GM23338 (cell line): Measurements from ENCODE around the gene ALOX15B. TPM values are rescaled to one million over a fixed set of nuclear protein-coding genes. Genes with fewer than 3 reads are reported as not detected.

Source experiments
- ATAC-seq: fragments of 200-7000 bp; cut with Tn5 transposase; 3 replicates; pipeline ENCODE4 v1.9.1; 2020
- DNase-seq: peaks from one replicate; pipeline ENCODE4 v3.0.0-alpha.2; 2015; ENCODE audit warnings: low spot score
- H2AFZ ChIP-seq: fragments of 200-600 bp; sonication (generic); 2 replicates; pipeline ENCODE4 v1.8.0; 2016; ENCODE audit warnings: antibody characterized with exemption, mild to moderate bottlenecking, moderate library complexity
- H3F3A ChIP-seq: fragments of 200-600 bp; sonication (generic); replicated peaks from 2 replicates; pipeline ENCODE4 v1.8.0; 2017; ENCODE audit warnings: antibody characterized with exemption, mixed run types, low read depth
- H3K27ac ChIP-seq: fragments of 200-600 bp; sonication (generic); 2 replicates; pipeline ENCODE4 v1.6.1; 2016; ENCODE audit warnings: low read depth
- H3K27me3 ChIP-seq: fragments of 200-600 bp; sonication (generic); 2 replicates; pipeline ENCODE4 v1.8.0; 2016; ENCODE audit warnings: mild to moderate bottlenecking, mixed run types, moderate library complexity; ENCODE audit not compliant: insufficient read depth
- H3K36me3 ChIP-seq: fragments of 200-600 bp; sonication (generic); 2 replicates; pipeline ENCODE4 v1.8.0; 2016; ENCODE audit warnings: mild to moderate bottlenecking; ENCODE audit not compliant: insufficient read depth
- H3K4me1 ChIP-seq: fragments of 200-600 bp; sonication (generic); 2 replicates; pipeline ENCODE4 v1.8.0; 2016; ENCODE audit warnings: mild to moderate bottlenecking, moderate library complexity; ENCODE audit not compliant: insufficient read depth
- H3K4me2 ChIP-seq: fragments of 200-600 bp; sonication (generic); 2 replicates; pipeline ENCODE4 v1.7.1; 2017; ENCODE audit warnings: mixed run types
- H3K4me3 ChIP-seq: fragments of 200-600 bp; sonication (generic); 2 replicates; pipeline ENCODE4 v1.6.1; 2016; ENCODE audit warnings: mixed run types
- H3K79me2 ChIP-seq: fragments of 200-600 bp; sonication (generic); replicated peaks from 2 replicates; pipeline ENCODE4 v1.8.0; 2017; ENCODE audit warnings: mild to moderate bottlenecking; ENCODE audit not compliant: insufficient read depth
- H3K9me2 ChIP-seq: fragments of 200-600 bp; sonication (generic); 2 replicates; pipeline ENCODE4 v1.8.0; 2017; ENCODE audit not compliant: insufficient read depth
- H4K20me1 ChIP-seq: fragments of 200-600 bp; sonication (generic); replicated peaks from 2 replicates; pipeline ENCODE4 v1.8.0; 2017; ENCODE audit warnings: mild to moderate bottlenecking; ENCODE audit not compliant: insufficient read depth
- H3K27ac Mint-ChIP-seq: 2 replicates; pipeline ENCODE4 v1.8.0; 2020; ENCODE audit warnings: inconsistent platforms, mild to moderate bottlenecking, moderate library complexity, mixed read lengths
- H3K27me3 Mint-ChIP-seq: 3 replicates; pipeline ENCODE4 v1.8.0; 2022; ENCODE audit warnings: low read depth, mild to moderate bottlenecking, moderate library complexity, mixed read lengths, inconsistent platforms; ENCODE audit not compliant: insufficient read depth, poor library complexity
- H3K36me3 Mint-ChIP-seq: 3 replicates; pipeline ENCODE4 v1.8.0; 2021; ENCODE audit warnings: low read depth, mild to moderate bottlenecking, inconsistent platforms, moderate library complexity, mixed read lengths
- H3K4me1 Mint-ChIP-seq: 3 replicates; pipeline ENCODE4 v1.8.0; 2020; ENCODE audit warnings: mild to moderate bottlenecking, inconsistent platforms, mixed read lengths
- H3K4me3 Mint-ChIP-seq: 3 replicates; pipeline ENCODE4 v1.8.0; 2021; ENCODE audit warnings: moderate library complexity, mild to moderate bottlenecking, inconsistent platforms, mixed read lengths
- H3K9me3 Mint-ChIP-seq: 3 replicates; pipeline ENCODE4 v1.8.0; 2020; ENCODE audit warnings: moderate library complexity, mild to moderate bottlenecking, inconsistent platforms, mixed read lengths
- CTCF ChIP-seq, 2 experiments: fragments of 200-600 bp in 1 of 2; sonication (generic) in 1 of 2; conservative IDR thresholded peaks; 2 replicates each; pipeline versions ENCODE4 v1.5.1 to v1.6.1; 2016 to 2017; ENCODE audit warnings: antibody characterized with exemption in 2 of 2, low read depth in 2 of 2, mild to moderate bottlenecking in 2 of 2, moderate library complexity in 1 of 2
- EZH2 ChIP-seq: fragments of 200-600 bp; sonication (generic); IDR thresholded peaks from one replicate; pipeline ENCODE4 v1.8.0; 2017; ENCODE audit warnings: antibody characterized with exemption, mild to moderate bottlenecking, low read depth; ENCODE audit not compliant: unreplicated experiment
- ZNF462 ChIP-seq: fragments of 250-450 bp; sonication (Bioruptor Pico); IDR thresholded peaks from 2 replicates; pipeline ENCODE4 v1.5.0; 2020; ENCODE audit warnings: mild to moderate bottlenecking, moderate library complexity
- polyA plus RNA-seq: library from polyadenylated mRNA; unstranded; fragments of >200 nt; fragmentation: Nextera tagmentation; extraction: Ambion mirVana; gene quantifications from 2 replicates; pipeline ENCODE4 v1.2.1, GENCODE V29; 2016
- total RNA-seq: library from RNA; depleted of rRNA; stranded (reverse); fragments of >200 nt; shearing (Covaris generic); gene quantifications from 2 replicates; pipeline ENCODE4 v1.2.3, GENCODE V29; 2014

Gene ALOX15B
- total and polyA plus RNA-seq, 2 experiments from 2014 or later: 0.42 to 0.45 TPM

GRCh38 chr17:7997186-7997585 is 41.7 kb upstream of the ALOX15B start:
- H3K36me3 ChIP-seq: no peaks in the 10 kb centered on the region
- H3K27me3 ChIP-seq: peaks cover 35% of the 10 kb centered on the region
- H3K4me3 ChIP-seq: no peak overlapping the region
- H3K9me2 ChIP-seq: no peaks in the 10 kb centered on the region
- no peak overlapping the region for H3K27ac ChIP-seq
- TF ChIP-seq EZH2 (no peak), CTCF (conservative IDR thresholded peaks at IDR 0.05; ENCODE audit: low read depth in 2 of 2) (peak; percentile 68 to 76)
- H3F3A ChIP-seq: 0 out of 2 replicates have a peak, but pooled peaks cover 3% of the 10 kb centered on the region
- DNase-seq (peak; percentile 90), ATAC-seq (peak; percentile 97)
- no peak overlapping the region for H2AFZ ChIP-seq
- H3K4me1 Mint-ChIP-seq: peaks cover 8% of the 10 kb centered on the region; the same call in 2 of the 3 replicates
- H3K79me2 ChIP-seq: no peaks in the 10 kb centered on the region
- no peak overlapping the region for H3K4me2 ChIP-seq
- H3K4me3 Mint-ChIP-seq: no peak overlapping the region
- no peaks in the 10 kb centered on the region; the same call in 2 of the 3 replicates for H3K9me3 Mint-ChIP-seq
- no peaks in the 10 kb centered on the region; the same call in 2 of the 3 replicates for H3K36me3 Mint-ChIP-seq
- H4K20me1 ChIP-seq: no peaks in the 10 kb centered on the region; the same call in 1 of the 2 replicates
- H3K27ac Mint-ChIP-seq: no peak overlapping the region
- H3K4me1 ChIP-seq: no peaks in the 10 kb centered on the region; the same call in 1 of the 2 replicates
- H3K27me3 Mint-ChIP-seq: peaks cover 10% of the 10 kb centered on the region

GRCh38 chr17:8001976-8002720 is 36.7 kb upstream of the ALOX15B start, which contains the start of gene GUCY2D:
Gene GUCY2D, plus strand, starts transcription at chr17:8002615. Its CDS starts 433 bp downstream, at chr17:8003048.
- Histone ChIP-seq H3K4me2 (peak within 1 kb of the TSS; percentile 81), H3K4me3 (peak within 1 kb of the TSS; percentile 57), H3K4me1 (peaks cover 7% of the 10 kb centered on the region; the same call in 1 of the 2 replicates), H4K20me1 (no peaks in the 10 kb centered on the region; the same call in 1 of the 2 replicates), H3K27me3 (peaks cover 71% of the 10 kb centered on the region), H2AFZ (peak within 1 kb of the TSS; percentile 96), H3F3A (0 out of 2 replicates have a peak, but pooled peaks cover 3% of the 10 kb centered on the region), H3K36me3 (no peaks in the 10 kb centered on the region), H3K79me2 (no peaks in the 10 kb centered on the region), H3K27ac (no peak within 1 kb of the TSS), H3K9me2 (no peaks in the 10 kb centered on the region)
- Mint-ChIP-seq H3K36me3 (no peaks in the 10 kb centered on the region; the same call in 2 of the 3 replicates), H3K27me3 (peaks cover 33% of the 10 kb centered on the region), H3K27ac (no peak within 1 kb of the TSS), H3K4me1 (peaks cover 10% of the 10 kb centered on the region), H3K4me3 (peak within 1 kb of the TSS; percentile 6), H3K9me3 (peaks cover 3% of the 10 kb centered on the region; the same call in 1 of the 3 replicates)
- no peak; the same call in 2 of the 3 replicates for ATAC-seq
- peak; percentile 15 for DNase-seq
- TF ChIP-seq ZNF462 (CRISPR knock-in tag): no peak
- TF ChIP-seq EZH2: peak; percentile 64
